Endothelial cell of umbilical vein (primary cell): ENCODE results near the gene UNC5A. TPM values are rescaled to one million over a fixed set of nuclear protein-coding genes. Genes with fewer than 3 reads are reported as not detected.

ENCODE experiments used
- BruUV-seq: library from RNA; stranded (reverse); fragments of 400-500 nt; replicated peaks from 2 replicates; lab custom pipeline; 2021; lab: Mats Ljungman, UMichigan
- CTCF ChIA-PET: fragments of 300-600, 350-600 bp; sonication (Branson Sonifier 250); formaldehyde crosslinking; loops from one replicate; lab custom pipeline; 2021; ENCODE audit warnings: antibody characterized with exemption, inconsistent platforms; lab: Charles Lee
- POLR2A ChIA-PET: fragments of 300-600, 350-600 bp; sonication (Branson Sonifier 250); formaldehyde crosslinking; loops from one replicate; lab custom pipeline; 2021; ENCODE audit warnings: antibody characterized with exemption, inconsistent platforms; lab: Charles Lee
- DNase-seq: peaks from one replicate; pipeline ENCODE4 v3.0.0-alpha.2; 2011; ENCODE audit warnings: low read depth, low spot score
- FAIRE-seq: peaks from 2 replicates; lab custom pipeline; 2011; peaks lifted over from hg19 to GRCh38; lab: Jason Lieb, UNC
- H2AFZ ChIP-seq: 2 replicates; pipeline ENCODE4 v1.6.0; 2012; ENCODE audit warnings: low read depth, low read length, control low read depth, inconsistent platforms
- H3K27ac ChIP-seq: 2 replicates; pipeline ENCODE4 v1.5.1; 2011; ENCODE audit warnings: low read depth, mild to moderate bottlenecking, control low read depth, low read length, moderate library complexity; ENCODE audit not compliant: insufficient read depth
- H3K27me3 ChIP-seq, 2 experiments: 2 replicates each; pipeline versions ENCODE4 v1.6.0 to v1.6.1; 2011; ENCODE audit warnings: low read length in 2 of 2, mixed read lengths in 1 of 2; ENCODE audit not compliant: control insufficient read depth in 2 of 2, insufficient read depth in 2 of 2
- H3K36me3 ChIP-seq, 2 experiments: 2 replicates in 1 of 2; 3 replicates in 1 of 2; pipeline ENCODE4 v1.5.1; 2011; ENCODE audit warnings: low read length in 2 of 2, mild to moderate bottlenecking in 1 of 2, moderate library complexity in 1 of 2; ENCODE audit not compliant: control insufficient read depth in 2 of 2, insufficient read depth in 2 of 2; ENCODE audit errors: extremely low read depth in 1 of 2
- H3K4me1 ChIP-seq: 3 replicates; pipeline ENCODE4 v1.5.1; 2011; ENCODE audit warnings: mild to moderate bottlenecking, low read length; ENCODE audit not compliant: control insufficient read depth, insufficient read depth; ENCODE audit errors: extremely low read depth
- H3K4me2 ChIP-seq: 2 replicates; pipeline ENCODE4 v1.6.1; 2011; ENCODE audit warnings: low read length, control low read depth, mixed read lengths; ENCODE audit not compliant: insufficient read depth
- H3K4me3 ChIP-seq, 3 experiments: fragments of 200-600 bp in 1 of 3; sonication (generic), shearing (Covaris generic) in 1 of 3; replicated peaks in 1 of 3; 2 replicates each; pipeline ENCODE4 v1.5.1; 2011 to 2016; ENCODE audit warnings: control low read depth in 3 of 3, low read length in 3 of 3, mild to moderate bottlenecking in 2 of 3, inconsistent platforms in 1 of 3, low read depth in 1 of 3, moderate library complexity in 1 of 3; ENCODE audit not compliant: insufficient read depth in 1 of 3
- H3K79me2 ChIP-seq: 2 replicates; pipeline ENCODE4 v1.6.0; 2012; ENCODE audit warnings: low read length, inconsistent platforms; ENCODE audit not compliant: control insufficient read depth, insufficient read depth
- H3K9ac ChIP-seq: replicated peaks from 2 replicates; pipeline ENCODE3; 2011; ENCODE audit warnings: low read length, control low read depth; ENCODE audit not compliant: insufficient read depth; ENCODE audit errors: extremely low read depth
- H3K9me1 ChIP-seq: replicated peaks from 3 replicates; pipeline ENCODE4 v1.6.0; 2011; ENCODE audit warnings: mild to moderate bottlenecking, low read length; ENCODE audit not compliant: control insufficient read depth, insufficient read depth; ENCODE audit errors: extremely low read depth
- H3K9me3 ChIP-seq: replicated peaks from 2 replicates; pipeline ENCODE4 v1.5.1; 2012; ENCODE audit warnings: low read length, inconsistent platforms; ENCODE audit not compliant: control insufficient read depth, insufficient read depth
- H4K20me1 ChIP-seq: replicated peaks from 2 replicates; pipeline ENCODE3; 2011; ENCODE audit warnings: mild to moderate bottlenecking, low read length; ENCODE audit not compliant: control insufficient read depth, insufficient read depth; ENCODE audit errors: extremely low read depth
- EZH2 ChIP-seq: IDR thresholded peaks from 2 replicates; pipeline ENCODE4 v1.6.1; 2012; ENCODE audit warnings: borderline replicate concordance, low read depth, mild to moderate bottlenecking, moderate library complexity, low read length, inconsistent platforms; ENCODE audit not compliant: severe bottlenecking
- FOS ChIP-seq: IDR thresholded peaks from 2 replicates; pipeline ENCODE4 v1.6.1; 2011; ENCODE audit warnings: mild to moderate bottlenecking, low read length, moderate library complexity, borderline replicate concordance; ENCODE audit not compliant: insufficient read depth
- GATA2 ChIP-seq: IDR thresholded peaks from 2 replicates; pipeline ENCODE4 v1.7.0; 2011; ENCODE audit warnings: low read depth, mild to moderate bottlenecking, moderate library complexity, mixed read lengths, low read length; ENCODE audit not compliant: insufficient read length, insufficient read depth
- JUN ChIP-seq: IDR thresholded peaks from 2 replicates; pipeline ENCODE4 v1.6.1; 2011; ENCODE audit warnings: borderline replicate concordance, low read depth; ENCODE audit not compliant: insufficient read length, insufficient read depth
- MYC ChIP-seq: IDR thresholded peaks from one replicate; pipeline ENCODE4 v1.6.1; 2011; ENCODE audit warnings: mild to moderate bottlenecking, low read depth, low read length
- POLR2A ChIP-seq: IDR thresholded peaks from 2 replicates; pipeline ENCODE4 v1.6.1; 2012; ENCODE audit warnings: low read depth, mild to moderate bottlenecking, control low read depth, low read length
- POLR2AphosphoS5 ChIP-seq: IDR thresholded peaks from 2 replicates; pipeline ENCODE4 v1.6.1; 2012; ENCODE audit warnings: low read depth, mild to moderate bottlenecking, control low read depth, low read length, moderate library complexity; ENCODE audit not compliant: insufficient read depth
- dilution Hi-C: fragments of 300-500 bp; cut with MboI; formaldehyde crosslinking; loops from one replicate; pipeline ENCODE4 v1.15.0; 2019; ENCODE audit warnings: low sequenced_read_pairs; ENCODE audit not compliant: extremely low pct_ligation_motif_present
- intact Hi-C: fragments of 100-400 bp; cut with micrococcal nuclease; formaldehyde crosslinking; loops from one replicate; pipeline ENCODE4 v1.10.0; 2022
- polyA plus RNA-seq, 4 experiments: library from polyadenylated mRNA; depleted of rRNA in 3 of 4; stranded (reverse) in 3 of 4; unstranded in 1 of 4; fragments of >200 nt; gene quantifications; 2 replicates each; pipeline versions ENCODE4 v1.2.1 to v1.2.3, GENCODE V29; 2011 to 2012; ENCODE audit warnings: missing spikeins in 1 of 4
- total RNA-seq: library from RNA; stranded (reverse); gene quantifications from 2 replicates; pipeline ENCODE4 v1.2.3, GENCODE V29; 2021
- TF ChIP-seq, protein P1 (sequence below), 2 donors: IDR thresholded peaks; 1 replicate in 1 of 2; 2 replicates in 1 of 2; pipeline ENCODE4 v1.5.1; 2011; ENCODE audit warnings: low read length in 2 of 2, mild to moderate bottlenecking in 2 of 2, moderate library complexity in 2 of 2, control low read depth in 1 of 2, inconsistent platforms in 1 of 2, low read depth in 1 of 2; ENCODE audit not compliant: insufficient read depth in 1 of 2; ENCODE audit errors: extremely low read depth in 1 of 2
- TF ChIP-seq, protein P2 (sequence below): IDR thresholded peaks from 2 replicates; pipeline ENCODE4 v1.6.1; 2011; ENCODE audit not compliant: insufficient read depth, insufficient read length

Gene UNC5A
- total and polyA plus RNA-seq, 2 donors (not counting 3 experiments of a cell fraction or from before 2014, with no cell fraction given): 0.08 to 0.22 TPM

DNA sequence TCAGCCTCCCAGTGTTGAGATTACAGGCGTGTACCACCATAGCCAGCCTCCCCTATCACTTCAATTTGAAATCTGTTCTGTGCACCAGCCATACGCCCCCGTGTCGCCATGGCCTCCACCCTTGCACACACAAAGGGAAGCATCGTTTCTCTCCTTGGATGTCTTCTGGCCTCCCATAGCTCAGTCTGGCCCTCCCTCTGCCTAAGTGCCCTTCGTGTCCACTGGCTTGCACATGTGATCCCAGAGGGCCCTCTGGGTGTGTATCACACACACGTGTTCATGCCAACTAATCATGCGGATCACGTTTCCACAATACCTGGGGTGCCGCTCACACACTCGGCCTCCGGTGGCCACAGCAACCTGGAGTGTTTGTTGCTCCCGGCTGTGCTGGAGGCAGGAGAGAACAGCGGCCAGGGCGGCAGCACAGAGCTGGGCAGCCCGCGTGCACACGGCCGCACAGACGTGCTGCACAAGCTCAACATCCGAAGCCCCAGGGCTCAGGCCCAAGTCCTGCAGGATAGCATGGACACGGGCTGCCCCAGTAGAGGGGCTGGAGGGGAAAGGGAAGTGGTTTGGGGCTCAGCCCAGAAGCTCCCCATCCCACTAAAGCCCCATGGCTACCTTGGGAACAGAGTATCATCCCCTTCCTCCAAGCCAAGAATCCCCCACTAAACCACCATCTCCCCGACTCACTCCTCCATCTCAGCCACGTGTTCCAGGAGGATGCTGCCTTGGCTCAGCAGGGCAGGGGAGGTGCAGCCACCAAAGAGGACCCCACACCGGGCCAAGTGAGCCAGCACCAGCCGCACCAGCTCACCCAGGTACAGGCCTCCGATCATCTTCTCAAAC lies 77.9 kb downstream of the UNC5A start:
- DNase-seq: no peak
- intact Hi-C loops (loop anchor here (10.0 kb wide), 1 partner anchor 223 kb away; no protein-coding TSS in a partner anchor), dilution Hi-C loops (no loop called here)
- FAIRE-seq: no peak
- Histone ChIP-seq H3K27me3 (peaks cover 2 to 3% of the 10 kb centered on the region in 2 experiments), H3K79me2 (no peaks in the 10 kb centered on the region), H3K9me1 (no peaks in the 10 kb centered on the region), H3K4me3 (no peak overlapping the region), H3K4me2 (no peak overlapping the region), H3K27ac (no peak overlapping the region), H2AFZ (no peak overlapping the region), H3K9ac (no peak overlapping the region), H3K36me3 (no peaks in the 10 kb centered on the region), H3K4me1 (no peaks in the 10 kb centered on the region), H4K20me1 (no peaks in the 10 kb centered on the region), H3K9me3 (no peaks in the 10 kb centered on the region)
- BruUV-seq: no TSS peak
- CTCF ChIA-PET: no interaction called here
- POLR2A ChIA-PET: no interaction called here
- TF ChIP-seq, protein P1, sequence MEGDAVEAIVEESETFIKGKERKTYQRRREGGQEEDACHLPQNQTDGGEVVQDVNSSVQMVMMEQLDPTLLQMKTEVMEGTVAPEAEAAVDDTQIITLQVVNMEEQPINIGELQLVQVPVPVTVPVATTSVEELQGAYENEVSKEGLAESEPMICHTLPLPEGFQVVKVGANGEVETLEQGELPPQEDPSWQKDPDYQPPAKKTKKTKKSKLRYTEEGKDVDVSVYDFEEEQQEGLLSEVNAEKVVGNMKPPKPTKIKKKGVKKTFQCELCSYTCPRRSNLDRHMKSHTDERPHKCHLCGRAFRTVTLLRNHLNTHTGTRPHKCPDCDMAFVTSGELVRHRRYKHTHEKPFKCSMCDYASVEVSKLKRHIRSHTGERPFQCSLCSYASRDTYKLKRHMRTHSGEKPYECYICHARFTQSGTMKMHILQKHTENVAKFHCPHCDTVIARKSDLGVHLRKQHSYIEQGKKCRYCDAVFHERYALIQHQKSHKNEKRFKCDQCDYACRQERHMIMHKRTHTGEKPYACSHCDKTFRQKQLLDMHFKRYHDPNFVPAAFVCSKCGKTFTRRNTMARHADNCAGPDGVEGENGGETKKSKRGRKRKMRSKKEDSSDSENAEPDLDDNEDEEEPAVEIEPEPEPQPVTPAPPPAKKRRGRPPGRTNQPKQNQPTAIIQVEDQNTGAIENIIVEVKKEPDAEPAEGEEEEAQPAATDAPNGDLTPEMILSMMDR (IDR thresholded peaks at IDR 0.05; ENCODE audit: extremely low read depth in 1 of 2, insufficient read depth in 1 of 2, low read depth in 1 of 2, low read length in 2 of 2): no peak
- TF ChIP-seq MYC (no peak), POLR2A (no peak), EZH2 (no peak), POLR2AphosphoS5 (no peak), FOS (no peak), JUN (no peak), GATA2 (no peak)
- TF ChIP-seq, protein P2, sequence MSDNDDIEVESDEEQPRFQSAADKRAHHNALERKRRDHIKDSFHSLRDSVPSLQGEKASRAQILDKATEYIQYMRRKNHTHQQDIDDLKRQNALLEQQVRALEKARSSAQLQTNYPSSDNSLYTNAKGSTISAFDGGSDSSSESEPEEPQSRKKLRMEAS: no peak
